ENCODE data around the gene MYEOV.

GRCh38 chr11:69278091-69278867 lies 15.7 kb upstream of the MYEOV start:
- TF ChIP-seq POLR2A (IDR thresholded peaks at IDR 0.05): no peak
- no peak for TF ChIP-seq CTCF (IDR thresholded peaks at IDR 0.05)
